A673 (cell line): ENCODE measurements around the gene MOB4. TPM values are rescaled to one million over a fixed set of nuclear protein-coding genes. Genes with fewer than 3 reads are reported as not detected.
"Not testable (repeated sequence)": the region's sequence is repeated elsewhere in the genome, so short reads cannot be mapped to it uniquely, and the experiment has no call there.

Experiments used
- BruUV-seq: library from RNA; stranded (reverse); fragments of 400-500 nt; replicated peaks from 2 replicates; lab custom pipeline; 2021; lab: Mats Ljungman, UMichigan
- CTCF ChIA-PET: fragments of 300-600 bp; sonication (Branson Sonifier 250); formaldehyde crosslinking; loops from one replicate; lab custom pipeline; 2022; ENCODE audit warnings: antibody characterized with exemption; lab: Charles Lee
- POLR2A ChIA-PET: fragments of 300-600 bp; sonication (Branson Sonifier 250); formaldehyde crosslinking; loops from one replicate; lab custom pipeline; 2022; ENCODE audit warnings: antibody characterized with exemption; ENCODE audit not compliant: low non-redundant PET; lab: Charles Lee
- DNase-seq: peaks from one replicate; pipeline ENCODE4 v3.0.0-alpha.2; 2015; ENCODE audit warnings: low spot score
- H3K27ac ChIP-seq: fragments of 200-600 bp; sonication (generic); 2 replicates; pipeline ENCODE4 v1.5.1; 2016; ENCODE audit warnings: mixed run types, low read depth, mild to moderate bottlenecking, mixed read lengths, antibody characterized with exemption, low read length; ENCODE audit not compliant: poor library complexity, severe bottlenecking
- H3K27me3 ChIP-seq: fragments of 200-600 bp; sonication (generic); replicated peaks from 2 replicates; pipeline ENCODE4 v1.6.1; 2017; ENCODE audit warnings: mixed run types, low read depth, mild to moderate bottlenecking, mixed read lengths, antibody characterized with exemption, low read length; ENCODE audit not compliant: insufficient read depth, poor library complexity
- H3K36me3 ChIP-seq: fragments of 200-600 bp; sonication (generic); 2 replicates; pipeline ENCODE4 v1.6.1; 2016; ENCODE audit warnings: mixed run types, mild to moderate bottlenecking, mixed read lengths, antibody characterized with exemption, low read length; ENCODE audit not compliant: insufficient read depth, poor library complexity, severe bottlenecking
- H3K4me1 ChIP-seq: fragments of 200-600 bp; sonication (generic); 2 replicates; pipeline ENCODE4 v1.6.1; 2017; ENCODE audit warnings: mixed run types, mild to moderate bottlenecking, mixed read lengths, antibody characterized with exemption, low read length; ENCODE audit not compliant: insufficient read depth, poor library complexity, severe bottlenecking
- H3K4me3 ChIP-seq: fragments of 200-600 bp; sonication (generic); 2 replicates; pipeline ENCODE4 v1.5.1; 2016; ENCODE audit warnings: low read depth, mixed run types, mild to moderate bottlenecking, mixed read lengths, low read length; ENCODE audit not compliant: poor library complexity, severe bottlenecking
- H3K9me3 ChIP-seq: fragments of 200-600 bp; sonication (generic); 2 replicates; pipeline ENCODE4 v1.6.1; 2016; ENCODE audit warnings: mixed run types, low read depth, mild to moderate bottlenecking, mixed read lengths, antibody characterized with exemption, low read length; ENCODE audit not compliant: poor library complexity, severe bottlenecking
- EZH2 ChIP-seq: fragments of 200-600 bp; sonication (generic); IDR thresholded peaks from 2 replicates; pipeline ENCODE4 v1.6.1; 2017; ENCODE audit warnings: borderline replicate concordance, low read depth, mild to moderate bottlenecking, mixed read lengths, antibody characterized with exemption, low read length; ENCODE audit not compliant: poor library complexity, severe bottlenecking
- intact Hi-C: fragments of 100-400 bp; cut with micrococcal nuclease; formaldehyde crosslinking; loops from one replicate; pipeline ENCODE4 v1.10.0; 2022; ENCODE audit not compliant: unreplicated experiment
- total RNA-seq: library from RNA; stranded (reverse); gene quantifications from 2 replicates; pipeline ENCODE4 v1.2.3, GENCODE V29; 2021
- TF ChIP-seq, protein P1 (sequence below): fragments of 300-800, 200-600 bp; sonication (generic); conservative IDR thresholded peaks from 2 replicates; pipeline ENCODE4 v1.5.1; 2017; ENCODE audit warnings: low read depth, mild to moderate bottlenecking, antibody characterized with exemption, low read length, moderate library complexity, mixed read lengths

Gene MOB4
- total RNA-seq, 1 experiment from 2014 or later: 38.0 TPM

DNA sequence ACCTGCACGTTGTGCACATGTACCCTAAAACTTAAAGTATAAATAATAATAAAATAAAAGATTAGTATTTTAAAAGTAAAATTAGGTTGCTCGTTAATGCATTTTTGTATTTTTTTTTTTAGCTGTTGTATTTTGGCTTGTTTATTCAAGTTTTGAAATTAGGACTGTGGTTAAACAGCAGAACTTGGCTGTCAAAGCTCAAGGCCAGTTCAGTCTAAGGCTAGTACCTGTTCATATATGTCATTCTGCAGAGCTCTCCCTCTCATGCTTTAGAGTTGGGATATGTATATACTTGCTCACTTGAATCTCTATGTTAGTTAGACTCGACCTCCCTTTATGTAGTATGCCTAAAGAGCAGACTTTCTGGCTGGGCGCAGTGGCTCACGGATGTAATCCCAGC is 32.7 kb downstream of the MOB4 start:
- H3K36me3 ChIP-seq: peaks cover 26% of the 10 kb centered on the region
- no peak for DNase-seq
- H3K27ac ChIP-seq: no peak overlapping the region
- intact Hi-C loops: no loop called here
- no peaks in the 10 kb centered on the region for H3K9me3 ChIP-seq
- TF ChIP-seq, protein P1, sequence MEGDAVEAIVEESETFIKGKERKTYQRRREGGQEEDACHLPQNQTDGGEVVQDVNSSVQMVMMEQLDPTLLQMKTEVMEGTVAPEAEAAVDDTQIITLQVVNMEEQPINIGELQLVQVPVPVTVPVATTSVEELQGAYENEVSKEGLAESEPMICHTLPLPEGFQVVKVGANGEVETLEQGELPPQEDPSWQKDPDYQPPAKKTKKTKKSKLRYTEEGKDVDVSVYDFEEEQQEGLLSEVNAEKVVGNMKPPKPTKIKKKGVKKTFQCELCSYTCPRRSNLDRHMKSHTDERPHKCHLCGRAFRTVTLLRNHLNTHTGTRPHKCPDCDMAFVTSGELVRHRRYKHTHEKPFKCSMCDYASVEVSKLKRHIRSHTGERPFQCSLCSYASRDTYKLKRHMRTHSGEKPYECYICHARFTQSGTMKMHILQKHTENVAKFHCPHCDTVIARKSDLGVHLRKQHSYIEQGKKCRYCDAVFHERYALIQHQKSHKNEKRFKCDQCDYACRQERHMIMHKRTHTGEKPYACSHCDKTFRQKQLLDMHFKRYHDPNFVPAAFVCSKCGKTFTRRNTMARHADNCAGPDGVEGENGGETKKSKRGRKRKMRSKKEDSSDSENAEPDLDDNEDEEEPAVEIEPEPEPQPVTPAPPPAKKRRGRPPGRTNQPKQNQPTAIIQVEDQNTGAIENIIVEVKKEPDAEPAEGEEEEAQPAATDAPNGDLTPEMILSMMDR: no peak
- no peak for TF ChIP-seq EZH2
- no TSS peak for BruUV-seq
- no peaks in the 10 kb centered on the region for H3K27me3 ChIP-seq
- no peak overlapping the region for H3K4me3 ChIP-seq
- CTCF ChIA-PET: no interaction called here
- POLR2A ChIA-PET: no interaction called here
- H3K4me1 ChIP-seq: no peaks in the 10 kb centered on the region

DNA sequence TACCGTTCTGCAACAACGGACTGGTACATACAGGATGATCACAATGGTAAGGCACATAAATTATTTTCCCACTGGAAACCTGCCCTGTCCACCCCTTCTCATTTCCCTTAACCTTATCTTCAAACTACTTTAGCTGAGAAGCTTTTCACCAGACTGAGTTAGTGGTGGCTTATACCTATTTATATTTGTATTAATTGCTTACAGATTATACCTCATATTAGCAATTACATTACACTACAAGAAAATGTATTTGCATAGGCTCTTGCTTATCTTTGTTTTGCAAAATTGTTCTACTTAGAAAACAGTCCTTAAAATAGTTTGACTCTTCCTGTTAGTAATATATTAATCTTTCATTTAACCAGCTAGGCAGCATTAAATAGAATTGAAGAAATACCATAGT is 35.4 kb downstream of the MOB4 start:
- peaks cover 33% of the 10 kb centered on the region for H3K36me3 ChIP-seq

DNA sequence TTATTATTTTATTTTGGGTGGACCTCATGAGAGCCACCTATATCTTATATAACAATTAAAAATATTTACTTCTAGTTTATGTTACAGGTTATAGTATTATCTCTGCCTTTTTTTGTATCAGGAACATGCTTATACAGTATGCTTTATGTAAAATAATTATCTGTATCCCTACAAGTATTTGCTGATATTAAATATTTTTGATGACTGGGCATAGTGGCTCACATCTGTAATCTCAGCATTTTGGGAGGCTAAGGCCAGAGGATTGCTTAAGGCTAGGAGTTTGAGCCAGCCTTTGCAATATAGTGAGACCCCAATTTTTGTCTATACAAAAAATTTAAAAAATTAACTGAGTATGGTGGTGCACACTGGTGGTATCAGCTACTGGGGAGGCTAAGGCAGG is 39.6 kb downstream of the MOB4 start:
- no peak for TF ChIP-seq EZH2
- TF ChIP-seq, protein P1: no peak
- ChIA-PET POLR2A (no interaction called here), CTCF (no interaction called here)
- no peak for DNase-seq
- intact Hi-C loops: no loop called here
- H3K4me1 ChIP-seq: peaks cover 3% of the 10 kb centered on the region
- H3K9me3 ChIP-seq: no peaks in the 10 kb centered on the region
- H3K27me3 ChIP-seq: no peaks in the 10 kb centered on the region
- no TSS peak for BruUV-seq
- peaks cover 26% of the 10 kb centered on the region for H3K36me3 ChIP-seq
- H3K4me3 ChIP-seq: no peak overlapping the region
- no peak overlapping the region for H3K27ac ChIP-seq

More for the DNA sequence above, 35.4 kb downstream of the MOB4 start:
- CTCF ChIA-PET, DNase-seq, H3K27me3 ChIP-seq, BruUV-seq, H3K9me3 ChIP-seq, intact Hi-C loops, POLR2A ChIA-PET, H3K4me3 ChIP-seq, H3K27ac ChIP-seq, H3K4me1 ChIP-seq: not testable (repeated sequence)

DNA sequence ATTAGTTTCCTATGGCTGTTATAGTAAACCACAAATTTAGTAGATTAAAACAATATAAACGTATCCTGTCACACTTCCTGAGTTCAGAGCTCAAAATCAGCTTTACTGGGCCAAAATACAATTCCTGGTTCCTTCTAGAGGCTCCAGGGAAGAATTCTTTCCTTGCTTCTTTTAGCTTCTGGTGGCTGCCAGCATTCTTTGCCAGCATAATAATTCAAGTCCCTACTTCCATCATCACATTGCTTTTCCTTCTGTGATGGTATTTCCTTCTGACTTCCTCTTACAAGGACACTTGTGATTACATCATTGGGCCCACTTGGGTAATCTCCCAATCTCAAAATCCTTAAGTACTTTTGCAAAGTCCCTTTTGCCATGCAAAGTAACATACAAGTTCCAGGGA is 40.6 kb downstream of the MOB4 start:
- Histone ChIP-seq H3K4me1 (peaks cover 3% of the 10 kb centered on the region), H3K36me3 (peaks cover 16% of the 10 kb centered on the region), H3K4me3 (no peak overlapping the region), H3K9me3 (no peaks in the 10 kb centered on the region), H3K27me3 (no peaks in the 10 kb centered on the region), H3K27ac (no peak overlapping the region)
- ChIA-PET POLR2A (no interaction called here), CTCF (no interaction called here)
- peak; percentile 48 for DNase-seq
- BruUV-seq: no TSS peak
- TF ChIP-seq, protein P1: no peak
- TF ChIP-seq EZH2: no peak
- intact Hi-C loops: no loop called here
